CMK (cell line): ENCODE data around the gene DGCR2.

ENCODE experiments used
- DNase-seq: peaks from one replicate; pipeline ENCODE4 v3.0.0-alpha.2; 2010; ENCODE audit warnings: low read depth

The DGCR2 gene

GRCh38 chr22:19127329-19128008 lies 5.3 kb upstream of the DGCR2 start:
- no peak for DNase-seq

GRCh38 chr22:19126309-19127273 lies 4.4 kb upstream of the DGCR2 start:
- DNase-seq, result no peak

GRCh38 chr22:19125474-19126308 lies 3.5 kb upstream of the DGCR2 start:
- DNase-seq, result no peak

GRCh38 chr22:19125011-19125410 lies 2.8 kb upstream of the DGCR2 start:
- DNase-seq, result no peak

- DNase-seq, result no peak
Observed at GRCh38 chr22:19124377-19124776, 2.2 kb upstream of the DGCR2 start.

GRCh38 chr22:19123936-19124335 lies 1.7 kb upstream of the DGCR2 start:
- no peak for DNase-seq

- no peak for DNase-seq
Observed at GRCh38 chr22:19122752-19123492, 710 bp upstream of the DGCR2 start.

GRCh38 chr22:19121631-19122142 lies 525 bp downstream of the DGCR2 start:
- DNase-seq, result no peak

GRCh38 chr22:19120829-19121630 lies 1.2 kb downstream of the DGCR2 start:
- no peak for DNase-seq

- DNase-seq, result no peak
Observed at GRCh38 chr22:19119949-19120348, 2.3 kb downstream of the DGCR2 start.

GRCh38 chr22:19118329-19118880 lies 3.8 kb downstream of the DGCR2 start:
- DNase-seq, result no peak

GRCh38 chr22:19117111-19117512 lies 5.1 kb downstream of the DGCR2 start:
- DNase-seq, result no peak

GRCh38 chr22:19115628-19116027 lies 6.6 kb downstream of the DGCR2 start:
- DNase-seq, result no peak

GRCh38 chr22:19114984-19115552 lies 7.1 kb downstream of the DGCR2 start:
- DNase-seq, result no peak

GRCh38 chr22:19113429-19113828 lies 8.8 kb downstream of the DGCR2 start:
- DNase-seq, result no peak

GRCh38 chr22:19111584-19111983 lies 10.6 kb downstream of the DGCR2 start:
- no peak for DNase-seq

- no peak for DNase-seq
Observed at GRCh38 chr22:19111140-19111539, 11.1 kb downstream of the DGCR2 start.

- DNase-seq, result no peak
Observed at GRCh38 chr22:19110646-19111045, 11.6 kb downstream of the DGCR2 start.

GRCh38 chr22:19110064-19110458 lies 12.2 kb downstream of the DGCR2 start:
- DNase-seq, result no peak
